HCEC 1CT (cell line): ENCODE results near the gene C5orf58.

ENCODE experiments used
- DNase-seq: peaks from one replicate; pipeline ENCODE4 v3.0.0-alpha.2; 2017

The C5orf58 gene

GRCh38 chr5:170232786-170233185 lies at the start of gene C5orf58:
C5orf58 (plus strand) TSS chr5:170232985; CDS start chr5:170234977, 1,992 bp downstream.
- DNase-seq, result no peak

GRCh38 chr5:170183816-170184687 lies 48.7 kb upstream of the C5orf58 start:
- peak; percentile 9 for DNase-seq

GRCh38 chr5:170184737-170185136 lies 48.0 kb upstream of the C5orf58 start:
- no peak for DNase-seq

- no peak for DNase-seq
These were observed 46.6 kb upstream of the C5orf58 start for GRCh38 chr5:170186156-170186555.

- DNase-seq, result no peak
These were observed 45.9 kb upstream of the C5orf58 start for GRCh38 chr5:170186856-170187255.

- DNase-seq, result no peak
These were observed 42.2 kb upstream of the C5orf58 start for GRCh38 chr5:170190436-170191134.

GRCh38 chr5:170192829-170193228 lies 40.0 kb upstream of the C5orf58 start:
- DNase-seq, result no peak

GRCh38 chr5:170195961-170196360 lies 36.8 kb upstream of the C5orf58 start:
- no peak for DNase-seq

- DNase-seq, result no peak
These were observed 31.9 kb upstream of the C5orf58 start for GRCh38 chr5:170200876-170201275.

- no peak for DNase-seq
These were observed 31.5 kb upstream of the C5orf58 start for GRCh38 chr5:170201311-170201710.

GRCh38 chr5:170202117-170202516 lies 30.7 kb upstream of the C5orf58 start:
- DNase-seq, result no peak

- DNase-seq, result no peak
These were observed 28.6 kb upstream of the C5orf58 start for GRCh38 chr5:170204202-170204601.

GRCh38 chr5:170206216-170206615 lies 26.6 kb upstream of the C5orf58 start:
- DNase-seq, result no peak

GRCh38 chr5:170206958-170207357 lies 25.8 kb upstream of the C5orf58 start:
- DNase-seq, result no peak

GRCh38 chr5:170211575-170212334 lies 21.0 kb upstream of the C5orf58 start:
- no peak for DNase-seq

GRCh38 chr5:170216257-170216864 lies 16.4 kb upstream of the C5orf58 start:
- peak; percentile 58 for DNase-seq

GRCh38 chr5:170217831-170218230 lies 15.0 kb upstream of the C5orf58 start:
- DNase-seq, result no peak

GRCh38 chr5:170218726-170219125 lies 14.1 kb upstream of the C5orf58 start:
- no peak for DNase-seq

- peak; percentile 84 for DNase-seq
These were observed 13.2 kb upstream of the C5orf58 start for GRCh38 chr5:170219615-170220014.

- DNase-seq, result no peak
These were observed 12.6 kb upstream of the C5orf58 start for GRCh38 chr5:170220191-170220590.

- peak; percentile 3 for DNase-seq
These were observed 11.5 kb upstream of the C5orf58 start for GRCh38 chr5:170221327-170221741.

- DNase-seq, result no peak
These were observed 9.4 kb upstream of the C5orf58 start for GRCh38 chr5:170223360-170223759.

GRCh38 chr5:170223906-170224305 lies 8.9 kb upstream of the C5orf58 start:
- DNase-seq, result no peak
